ENCODE data around the gene KLHL33. TPM values are rescaled to one million over a fixed set of nuclear protein-coding genes. Genes with fewer than 3 reads are reported as not detected.

Gene KLHL33
- total RNA-seq, 1 experiment from 2014 or later: 0.11 TPM

- no peak overlapping the region for H3K4me3 ChIP-seq
- no peaks in the 10 kb centered on the region for H3K79me2 ChIP-seq (ENCODE audit: low read depth)
- DNase-seq: no peak
- no peak overlapping the region for H3K27ac ChIP-seq
- POLR2A ChIA-PET (ENCODE audit: unreplicated experiment): no interaction called here
- no peaks in the 10 kb centered on the region for H3K36me3 ChIP-seq (ENCODE audit: low read depth)
- intact Hi-C loops (cut with micrococcal nuclease; ENCODE audit: unreplicated experiment): no loop called here
- TF ChIP-seq EZH2 (IDR thresholded peaks at IDR 0.05; ENCODE audit: low read depth) (no peak), CTCF (conservative IDR thresholded peaks at IDR 0.05) (no peak)
- CTCF ChIA-PET: no interaction called here
- no peaks in the 10 kb centered on the region for H3K9me2 ChIP-seq (ENCODE audit: insufficient read depth)
- no TSS peak for BruUV-seq (replicated peaks)
- no peak overlapping the region for H2AFZ ChIP-seq
- H3K4me1 ChIP-seq (replicated peaks; ENCODE audit: insufficient read depth): 0 out of 2 replicates have a peak, but pooled peaks cover 3% of the 10 kb centered on the region
- no peak overlapping the region for H3K4me2 ChIP-seq
- H3K27me3 ChIP-seq (ENCODE audit: insufficient read depth, low read depth): no peaks in the 10 kb centered on the region
- no peaks in the 10 kb centered on the region for H3K9me3 ChIP-seq (ENCODE audit: insufficient read depth, low read depth)
- no peaks in the 10 kb centered on the region for H3F3A ChIP-seq (ENCODE audit: insufficient read depth, low read depth)
- no peaks in the 10 kb centered on the region for H4K20me1 ChIP-seq (ENCODE audit: insufficient read depth)
Observed at GRCh38 chr14:20428010-20428365, 8.0 kb downstream of the KLHL33 start.

- intact Hi-C loops (cut with micrococcal nuclease; ENCODE audit: unreplicated experiment): no loop called here
- Histone ChIP-seq H3K79me2 (ENCODE audit: low read depth) (no peaks in the 10 kb centered on the region), H3K4me3 (no peak overlapping the region), H3K36me3 (ENCODE audit: low read depth) (no peaks in the 10 kb centered on the region), H3K4me2 (0 out of 2 replicates have a peak overlapping the region, but pooled peaks have one; percentile 8), H3K4me1 (replicated peaks; ENCODE audit: insufficient read depth) (0 out of 2 replicates have a peak, but pooled peaks cover 3% of the 10 kb centered on the region), H4K20me1 (ENCODE audit: insufficient read depth) (no peaks in the 10 kb centered on the region), H2AFZ (no peak overlapping the region), H3K9me2 (ENCODE audit: insufficient read depth) (no peaks in the 10 kb centered on the region), H3K9me3 (ENCODE audit: insufficient read depth, low read depth) (no peaks in the 10 kb centered on the region), H3K27ac (no peak overlapping the region), H3K27me3 (ENCODE audit: insufficient read depth, low read depth) (no peaks in the 10 kb centered on the region), H3F3A (ENCODE audit: insufficient read depth, low read depth) (no peaks in the 10 kb centered on the region)
- no TSS peak for BruUV-seq (replicated peaks)
- TF ChIP-seq EZH2 (IDR thresholded peaks at IDR 0.05; ENCODE audit: low read depth): no peak
- no peak for TF ChIP-seq CTCF (conservative IDR thresholded peaks at IDR 0.05)
- no peak for DNase-seq
- CTCF ChIA-PET: no interaction called here
- POLR2A ChIA-PET (ENCODE audit: unreplicated experiment): interaction anchor here (0.6 kb wide), 1 partner anchor 587 kb away, joined by 17 read pairs; no protein-coding TSS in a partner anchor
Observed at GRCh38 chr14:20427231-20428009, 8.5 kb downstream of the KLHL33 start.

GRCh38 chr14:20424851-20425250, 11.1 kb downstream of the KLHL33 start:
- Histone ChIP-seq H2AFZ (no peak overlapping the region), H3K4me3 (no peak overlapping the region), H3K4me1 (replicated peaks; ENCODE audit: insufficient read depth) (0 out of 2 replicates have a peak, but pooled peaks cover 3% of the 10 kb centered on the region), H3K79me2 (ENCODE audit: low read depth) (no peaks in the 10 kb centered on the region), H3F3A (ENCODE audit: insufficient read depth, low read depth) (no peaks in the 10 kb centered on the region), H4K20me1 (ENCODE audit: insufficient read depth) (no peaks in the 10 kb centered on the region), H3K36me3 (ENCODE audit: low read depth) (no peaks in the 10 kb centered on the region), H3K9me3 (ENCODE audit: insufficient read depth, low read depth) (no peaks in the 10 kb centered on the region), H3K9me2 (ENCODE audit: insufficient read depth) (no peaks in the 10 kb centered on the region), H3K27me3 (ENCODE audit: insufficient read depth, low read depth) (no peaks in the 10 kb centered on the region), H3K27ac (no peak overlapping the region), H3K4me2 (no peak overlapping the region)
- POLR2A ChIA-PET (ENCODE audit: unreplicated experiment): no interaction called here
- BruUV-seq (replicated peaks): no TSS peak
- no peak for DNase-seq
- intact Hi-C loops (cut with micrococcal nuclease; ENCODE audit: unreplicated experiment): no loop called here
- CTCF ChIA-PET: no interaction called here
- TF ChIP-seq EZH2 (IDR thresholded peaks at IDR 0.05; ENCODE audit: low read depth) (no peak), CTCF (conservative IDR thresholded peaks at IDR 0.05) (no peak)

Data from PC-9 (cell line).